ENCODE measurements around the gene ADAMTSL1. TPM values are rescaled to one million over a fixed set of nuclear protein-coding genes. Genes with fewer than 3 reads are reported as not detected.

The ADAMTSL1 gene
- total RNA-seq, 2 donors from 2014 or later: not detected

DNA sequence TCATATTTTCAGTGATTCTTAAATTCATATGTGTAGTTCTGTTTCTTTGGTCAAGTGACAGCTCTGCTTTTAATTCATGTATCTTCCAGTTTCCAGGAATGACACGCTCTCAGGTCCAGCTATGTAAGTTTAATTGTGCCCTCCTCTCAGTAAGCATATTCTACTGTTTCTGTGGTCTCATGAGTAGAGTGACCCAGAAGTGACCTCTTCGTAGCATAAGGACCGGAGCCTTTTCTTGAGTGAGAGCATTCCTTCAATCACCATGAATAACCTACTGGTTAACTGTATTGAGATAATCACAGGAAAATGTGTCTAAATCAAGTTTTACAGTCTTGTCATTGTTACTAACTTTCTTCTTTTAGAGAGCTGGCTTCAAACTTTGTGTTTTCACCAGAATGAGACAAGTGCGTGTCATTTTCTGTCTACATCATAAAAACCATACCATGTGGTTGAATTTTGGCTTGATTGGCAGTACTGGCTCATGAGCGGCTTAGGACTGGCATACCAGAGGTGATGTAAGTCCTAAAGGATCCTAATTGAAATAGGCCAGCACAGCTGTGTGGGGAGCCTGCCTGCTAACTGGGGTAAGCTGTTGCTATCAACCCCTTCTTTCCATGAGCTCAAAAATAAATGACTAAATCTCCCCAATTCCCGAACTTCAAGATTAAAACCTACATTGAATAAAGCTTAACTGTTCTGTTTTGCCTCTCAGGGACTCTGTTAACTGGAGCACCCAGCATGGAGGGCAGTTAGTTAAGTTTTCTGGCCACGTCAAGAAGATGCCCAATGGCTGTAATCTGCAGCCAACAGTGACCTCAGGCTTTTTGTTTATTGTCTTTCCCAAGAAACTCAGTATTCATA is 4.8 kb downstream of the ADAMTSL1 start:
- Mint-ChIP-seq H3K36me3 (ENCODE audit: insufficient read depth in 2 of 2) (no peaks in the 10 kb centered on the region), H3K27ac (no peak overlapping the region), H3K9me3 (no peaks in the 10 kb centered on the region), H3K27me3 (ENCODE audit: low read depth) (peaks cover 14% of the 10 kb centered on the region), H3K4me1 (ENCODE audit: low read depth) (no peaks in the 10 kb centered on the region), H3K4me3 (no peak overlapping the region)
- ATAC-seq (replicated peaks in 1 of 2) (no peak), DNase-seq (no peak)

DNA sequence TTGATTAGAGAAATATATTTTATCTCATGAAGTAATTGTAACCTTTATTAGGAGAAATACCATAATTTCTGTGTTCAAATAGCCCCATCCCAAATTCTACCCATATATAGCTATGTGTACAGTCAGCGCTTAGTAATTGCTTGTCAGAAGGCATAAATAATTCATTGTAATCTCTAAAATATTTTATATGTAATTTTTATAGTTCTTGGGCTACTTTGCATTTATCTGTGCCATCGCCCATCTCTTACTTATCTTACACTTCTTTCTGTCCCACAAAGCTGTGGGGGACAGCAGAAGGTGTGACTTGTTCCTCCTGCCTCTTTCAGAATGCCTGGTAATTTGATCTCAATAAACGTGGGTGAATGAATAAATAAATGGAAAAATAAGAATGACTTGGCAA is 5.5 kb downstream of the ADAMTSL1 start:
- ATAC-seq (replicated peaks in 1 of 2): no peak
- Mint-ChIP-seq H3K27me3 (ENCODE audit: low read depth) (peaks cover 14% of the 10 kb centered on the region), H3K36me3 (ENCODE audit: insufficient read depth in 2 of 2) (no peaks in the 10 kb centered on the region), H3K4me1 (ENCODE audit: low read depth) (no peaks in the 10 kb centered on the region), H3K4me3 (no peak overlapping the region), H3K27ac (no peak overlapping the region), H3K9me3 (no peaks in the 10 kb centered on the region)
- DNase-seq: no peak

DNA sequence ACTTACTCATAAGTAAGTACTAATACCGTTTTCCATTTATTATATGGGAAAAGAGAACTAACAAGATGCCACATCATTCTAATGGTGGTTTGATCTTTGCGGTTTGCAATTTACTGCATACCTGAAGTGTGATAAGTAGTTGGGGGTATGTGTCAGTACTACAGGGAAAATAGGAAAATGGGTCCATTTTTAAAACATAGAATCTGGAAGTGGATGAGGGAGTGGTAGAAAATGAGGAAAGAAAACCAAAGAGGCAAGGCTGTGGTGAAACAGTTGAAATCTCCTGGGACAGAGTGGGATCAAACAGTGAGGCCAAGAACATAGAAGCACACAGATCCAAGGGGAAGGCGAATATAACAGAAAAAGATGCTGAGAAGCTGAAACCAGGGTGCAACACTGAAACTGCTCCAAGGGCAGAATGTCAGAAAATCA is 6.7 kb downstream of the ADAMTSL1 start:
- H3K27me3 Mint-ChIP-seq (ENCODE audit: low read depth): peaks cover 2% of the 10 kb centered on the region
- H3K9me3 Mint-ChIP-seq: no peaks in the 10 kb centered on the region

DNA sequence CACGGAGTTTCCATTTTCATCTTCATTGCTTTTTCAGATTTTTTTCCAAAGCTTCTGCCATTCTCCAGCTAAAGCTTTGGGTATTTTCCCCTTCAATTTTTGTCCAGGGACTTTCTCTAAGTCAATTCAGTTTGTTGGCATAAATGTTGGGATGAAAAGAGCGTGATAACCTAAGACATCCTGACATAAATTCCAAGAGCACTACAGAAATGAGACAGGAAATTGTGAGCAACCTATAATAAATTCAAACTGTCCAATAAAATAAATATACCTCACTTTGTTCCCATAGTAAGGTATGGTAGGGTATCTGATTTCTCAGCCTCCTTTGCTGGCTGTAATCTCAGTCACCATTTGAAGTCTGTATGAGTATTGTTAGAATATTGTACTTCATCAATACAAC is 8.4 kb downstream of the ADAMTSL1 start:
- no peak overlapping the region for H3K4me3 Mint-ChIP-seq
- ATAC-seq (replicated peaks in 1 of 2): no peak
- no peaks in the 10 kb centered on the region for H3K27me3 Mint-ChIP-seq (ENCODE audit: low read depth)
- DNase-seq: no peak
- H3K9me3 Mint-ChIP-seq: no peaks in the 10 kb centered on the region
- no peaks in the 10 kb centered on the region for H3K36me3 Mint-ChIP-seq (ENCODE audit: insufficient read depth in 2 of 2)
- no peak overlapping the region for H3K27ac Mint-ChIP-seq
- H3K4me1 Mint-ChIP-seq (ENCODE audit: low read depth): no peaks in the 10 kb centered on the region

More for the DNA sequence above, 6.7 kb downstream of the ADAMTSL1 start:
- no peak for DNase-seq
- no peak overlapping the region for H3K4me3 Mint-ChIP-seq
- no peak overlapping the region for H3K27ac Mint-ChIP-seq
- no peaks in the 10 kb centered on the region for H3K4me1 Mint-ChIP-seq (ENCODE audit: low read depth)
- H3K36me3 Mint-ChIP-seq (ENCODE audit: insufficient read depth in 2 of 2): no peaks in the 10 kb centered on the region
- no peak for ATAC-seq (replicated peaks in 1 of 2)

DNA sequence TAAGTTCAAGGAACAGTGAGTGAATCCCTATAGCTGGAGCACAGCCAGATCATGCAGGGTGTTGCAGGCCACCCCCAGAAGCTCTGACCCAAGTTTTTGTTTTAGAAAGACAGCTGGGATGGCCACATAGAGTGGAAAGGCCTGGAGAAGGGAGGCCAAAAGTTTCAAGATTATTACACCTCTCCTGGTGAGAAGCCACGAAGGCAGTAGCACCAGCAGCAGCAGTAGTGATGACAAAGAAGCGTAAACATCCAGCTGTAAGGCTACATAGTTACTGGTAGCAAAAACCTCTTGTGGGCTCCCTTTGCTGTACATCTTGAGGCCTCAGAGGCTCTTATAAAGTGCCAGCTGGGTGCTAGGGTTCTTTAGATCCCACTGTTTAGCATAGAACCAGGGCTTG is 11.8 kb downstream of the ADAMTSL1 start:
- DNase-seq (no peak), ATAC-seq (replicated peaks in 1 of 2) (no peak)
- Mint-ChIP-seq H3K27ac (no peak overlapping the region), H3K27me3 (ENCODE audit: low read depth) (no peaks in the 10 kb centered on the region), H3K4me1 (ENCODE audit: low read depth) (no peaks in the 10 kb centered on the region), H3K36me3 (ENCODE audit: insufficient read depth in 2 of 2) (no peaks in the 10 kb centered on the region), H3K9me3 (no peaks in the 10 kb centered on the region), H3K4me3 (no peak overlapping the region)

DNA sequence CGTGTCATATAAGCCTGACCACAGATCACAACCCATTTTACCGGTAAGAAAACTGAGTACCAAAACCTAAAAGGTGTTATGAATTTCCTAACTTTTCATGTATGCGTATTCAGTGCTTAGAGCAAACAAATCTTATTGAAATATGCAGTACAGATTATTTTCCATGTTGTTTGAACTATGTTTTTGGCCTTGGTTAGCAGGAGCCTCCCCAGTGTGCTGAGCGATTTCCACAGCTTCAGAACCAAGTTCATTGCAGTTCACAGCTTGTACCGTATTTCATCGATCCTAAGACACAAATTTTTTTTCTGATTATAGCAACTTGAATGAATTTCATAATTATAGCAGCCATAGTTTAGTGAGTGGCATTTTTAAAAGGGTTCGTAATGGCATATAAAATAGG is 13.7 kb downstream of the ADAMTSL1 start:
- ATAC-seq (replicated peaks in 1 of 2) (no peak), DNase-seq (no peak)
- H3K36me3 Mint-ChIP-seq (ENCODE audit: insufficient read depth in 2 of 2): no peaks in the 10 kb centered on the region
- no peak overlapping the region for H3K27ac Mint-ChIP-seq
- no peaks in the 10 kb centered on the region for H3K4me1 Mint-ChIP-seq (ENCODE audit: low read depth)
- no peaks in the 10 kb centered on the region for H3K9me3 Mint-ChIP-seq
- H3K27me3 Mint-ChIP-seq (ENCODE audit: low read depth): no peaks in the 10 kb centered on the region
- H3K4me3 Mint-ChIP-seq: no peak overlapping the region

DNA sequence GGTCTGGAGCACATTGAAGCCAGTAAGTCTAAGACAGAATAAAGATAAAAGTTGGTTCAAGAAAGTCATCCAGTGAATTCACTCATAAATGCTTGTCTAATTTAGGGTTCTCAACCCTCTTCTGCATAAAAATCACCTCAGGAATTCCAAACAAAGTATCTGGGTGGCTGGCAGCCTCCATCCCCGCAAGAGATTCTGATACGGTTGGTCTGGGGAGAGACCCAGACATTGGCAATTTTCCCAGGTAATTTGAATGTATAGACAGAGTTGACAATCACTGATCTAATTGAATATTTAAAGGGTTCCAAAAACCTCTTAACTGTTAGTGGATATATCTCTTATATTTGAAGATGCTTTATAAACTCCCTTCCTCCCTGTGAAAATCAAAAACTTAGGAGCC is 14.9 kb downstream of the ADAMTSL1 start:
- ATAC-seq (replicated peaks in 1 of 2): no peak
- H3K4me3 Mint-ChIP-seq: no peak overlapping the region
- H3K9me3 Mint-ChIP-seq: no peaks in the 10 kb centered on the region
- DNase-seq: no peak
- H3K36me3 Mint-ChIP-seq (ENCODE audit: insufficient read depth in 2 of 2): no peaks in the 10 kb centered on the region
- no peaks in the 10 kb centered on the region for H3K27me3 Mint-ChIP-seq (ENCODE audit: low read depth)
- no peak overlapping the region for H3K27ac Mint-ChIP-seq
- H3K4me1 Mint-ChIP-seq (ENCODE audit: low read depth): no peaks in the 10 kb centered on the region

DNA sequence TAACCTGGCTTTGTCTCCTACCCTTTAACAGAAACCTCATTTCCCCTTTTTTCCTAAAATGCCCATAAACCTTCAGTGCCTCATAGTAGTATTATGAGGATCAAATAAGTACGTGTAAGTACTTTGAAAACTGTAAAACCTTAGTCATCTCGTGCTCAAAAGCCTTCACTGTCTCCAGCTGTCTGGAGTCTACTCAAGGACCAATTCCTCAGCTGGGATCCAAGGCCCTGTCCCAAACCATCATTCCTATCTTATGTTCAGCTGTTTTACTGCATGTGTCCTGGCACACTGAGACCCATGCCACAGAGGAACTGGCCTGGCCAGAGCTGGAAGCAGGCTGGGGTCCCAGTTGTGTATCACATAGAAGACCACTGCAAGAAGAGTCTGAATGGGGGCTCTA is 15.9 kb downstream of the ADAMTSL1 start:
- Mint-ChIP-seq H3K9me3 (no peaks in the 10 kb centered on the region), H3K36me3 (ENCODE audit: insufficient read depth in 2 of 2) (no peaks in the 10 kb centered on the region), H3K27me3 (ENCODE audit: low read depth) (no peaks in the 10 kb centered on the region), H3K27ac (no peak overlapping the region), H3K4me3 (no peak overlapping the region), H3K4me1 (ENCODE audit: low read depth) (no peaks in the 10 kb centered on the region)
- ATAC-seq (replicated peaks in 1 of 2): no peak
- DNase-seq: no peak

DNA sequence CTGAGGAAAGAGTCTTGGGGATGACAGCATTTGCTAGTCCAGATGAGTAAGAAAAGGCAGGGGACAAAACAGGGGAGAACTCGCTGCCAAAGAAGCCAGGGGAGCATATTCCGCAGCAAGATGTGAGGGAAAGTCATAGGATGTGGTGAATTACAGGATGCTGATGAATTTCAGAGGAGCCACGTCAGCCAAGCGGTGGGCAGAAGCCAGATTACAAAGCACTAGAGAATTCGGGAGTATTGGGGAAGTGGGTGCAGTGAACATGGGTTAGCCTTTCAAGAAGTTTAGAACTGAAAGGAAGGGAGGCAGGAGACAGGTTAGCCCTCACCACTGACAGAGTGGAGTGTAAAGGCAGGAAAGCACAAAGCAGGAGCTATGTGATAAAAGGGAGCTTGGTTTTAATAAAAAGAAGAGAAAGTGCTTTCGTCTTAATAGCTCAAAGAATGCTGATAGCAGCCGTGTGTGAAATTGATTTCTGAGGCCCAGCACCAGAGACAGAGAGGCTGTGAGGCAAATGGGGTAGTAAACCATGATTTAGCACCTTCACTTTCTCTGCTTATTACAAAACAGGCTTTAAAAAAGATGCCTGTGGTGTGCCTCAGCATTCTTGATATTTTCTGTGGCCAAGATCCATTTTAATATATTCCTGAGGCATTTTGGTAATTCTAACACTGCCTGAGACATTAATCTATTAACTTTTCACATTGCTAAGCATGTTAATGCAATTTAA is 16.9 kb downstream of the ADAMTSL1 start:
- H3K4me1 Mint-ChIP-seq (ENCODE audit: low read depth): no peaks in the 10 kb centered on the region
- H3K36me3 Mint-ChIP-seq (ENCODE audit: insufficient read depth in 2 of 2): no peaks in the 10 kb centered on the region
- DNase-seq (no peak), ATAC-seq (replicated peaks in 1 of 2) (no peak)
- H3K27me3 Mint-ChIP-seq (ENCODE audit: low read depth): no peaks in the 10 kb centered on the region
- no peak overlapping the region for H3K4me3 Mint-ChIP-seq
- H3K9me3 Mint-ChIP-seq: no peaks in the 10 kb centered on the region
- no peak overlapping the region for H3K27ac Mint-ChIP-seq

DNA sequence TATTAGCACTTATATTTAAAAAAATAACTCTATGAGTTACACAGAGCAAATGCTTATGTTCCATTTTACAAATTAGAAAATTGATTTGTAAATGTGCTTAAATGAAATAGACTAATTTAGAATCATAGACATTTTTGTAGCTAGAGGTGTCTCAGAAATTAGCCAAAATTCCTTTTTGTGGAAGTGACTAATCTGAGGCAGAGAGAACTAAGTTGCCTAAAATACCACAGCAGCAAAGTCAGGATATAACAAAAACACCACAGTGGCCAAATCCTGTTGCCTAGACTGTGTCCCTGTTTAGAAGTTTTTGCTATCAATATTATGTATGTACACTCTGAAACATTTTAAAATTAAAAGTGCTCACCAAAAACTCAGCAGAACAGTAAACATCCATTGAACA is 18.7 kb downstream of the ADAMTSL1 start:
- H3K36me3 Mint-ChIP-seq (ENCODE audit: insufficient read depth in 2 of 2): no peaks in the 10 kb centered on the region
- H3K4me1 Mint-ChIP-seq (ENCODE audit: low read depth): no peaks in the 10 kb centered on the region
- H3K27me3 Mint-ChIP-seq (ENCODE audit: low read depth): no peaks in the 10 kb centered on the region
- no peak for ATAC-seq (replicated peaks in 1 of 2)
- no peak overlapping the region for H3K4me3 Mint-ChIP-seq
- no peak overlapping the region for H3K27ac Mint-ChIP-seq
- H3K9me3 Mint-ChIP-seq: no peaks in the 10 kb centered on the region
- no peak for DNase-seq

DNA sequence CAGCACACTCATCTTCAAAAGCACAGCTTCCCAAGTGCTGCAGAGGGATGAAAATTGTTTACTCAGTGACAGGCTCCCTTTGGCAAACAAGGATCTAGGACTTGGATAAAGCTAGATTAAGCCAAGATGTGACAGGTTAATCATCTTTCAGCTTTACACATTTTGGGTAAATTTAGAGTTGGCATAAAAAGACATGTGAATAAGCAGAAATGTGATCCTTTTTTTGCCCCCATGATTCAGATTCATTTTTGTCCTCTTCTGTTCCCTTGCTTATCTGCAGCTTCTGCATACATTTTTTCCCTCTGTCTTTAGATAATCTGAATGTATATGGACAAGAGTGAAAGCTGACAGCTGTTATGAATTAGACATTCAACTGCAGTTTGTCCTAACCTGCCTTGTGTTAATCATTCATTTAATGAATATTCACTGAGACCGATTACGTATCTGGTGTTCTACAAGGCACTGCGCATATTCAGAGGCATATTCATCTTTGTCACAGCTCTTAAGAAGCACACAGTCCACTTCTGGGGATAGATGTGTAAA is 19.6 kb downstream of the ADAMTSL1 start:
- Mint-ChIP-seq H3K4me3 (no peak overlapping the region), H3K27me3 (ENCODE audit: low read depth) (no peaks in the 10 kb centered on the region), H3K36me3 (ENCODE audit: insufficient read depth in 2 of 2) (no peaks in the 10 kb centered on the region), H3K9me3 (no peaks in the 10 kb centered on the region), H3K4me1 (ENCODE audit: low read depth) (no peaks in the 10 kb centered on the region), H3K27ac (no peak overlapping the region)
- ATAC-seq (replicated peaks in 1 of 2) (no peak), DNase-seq (no peak)

DNA sequence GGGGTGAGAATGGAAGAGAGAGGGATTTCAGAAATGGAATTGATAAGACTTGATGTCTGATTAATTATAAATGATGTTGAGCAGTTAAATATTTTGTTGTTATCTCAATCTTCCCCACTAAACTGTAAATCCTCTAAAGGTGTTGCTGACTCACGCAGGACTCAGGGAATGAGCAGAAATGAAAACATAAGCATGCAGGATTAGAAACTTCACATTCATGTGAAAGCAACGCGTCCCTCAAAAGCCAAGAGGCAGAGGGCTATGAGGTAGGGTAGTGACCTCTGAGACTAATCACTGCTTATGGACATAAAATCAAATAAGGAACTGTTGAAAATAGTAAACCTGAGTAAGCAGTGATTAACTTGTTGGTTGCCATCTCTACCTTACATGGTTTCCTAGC is 21.1 kb downstream of the ADAMTSL1 start:
- Mint-ChIP-seq H3K4me1 (ENCODE audit: low read depth) (no peaks in the 10 kb centered on the region), H3K4me3 (no peak overlapping the region), H3K27ac (no peak overlapping the region), H3K9me3 (no peaks in the 10 kb centered on the region), H3K27me3 (ENCODE audit: low read depth) (no peaks in the 10 kb centered on the region), H3K36me3 (ENCODE audit: insufficient read depth in 2 of 2) (no peaks in the 10 kb centered on the region)
- no peak for ATAC-seq (replicated peaks in 1 of 2)
- DNase-seq: no peak

DNA sequence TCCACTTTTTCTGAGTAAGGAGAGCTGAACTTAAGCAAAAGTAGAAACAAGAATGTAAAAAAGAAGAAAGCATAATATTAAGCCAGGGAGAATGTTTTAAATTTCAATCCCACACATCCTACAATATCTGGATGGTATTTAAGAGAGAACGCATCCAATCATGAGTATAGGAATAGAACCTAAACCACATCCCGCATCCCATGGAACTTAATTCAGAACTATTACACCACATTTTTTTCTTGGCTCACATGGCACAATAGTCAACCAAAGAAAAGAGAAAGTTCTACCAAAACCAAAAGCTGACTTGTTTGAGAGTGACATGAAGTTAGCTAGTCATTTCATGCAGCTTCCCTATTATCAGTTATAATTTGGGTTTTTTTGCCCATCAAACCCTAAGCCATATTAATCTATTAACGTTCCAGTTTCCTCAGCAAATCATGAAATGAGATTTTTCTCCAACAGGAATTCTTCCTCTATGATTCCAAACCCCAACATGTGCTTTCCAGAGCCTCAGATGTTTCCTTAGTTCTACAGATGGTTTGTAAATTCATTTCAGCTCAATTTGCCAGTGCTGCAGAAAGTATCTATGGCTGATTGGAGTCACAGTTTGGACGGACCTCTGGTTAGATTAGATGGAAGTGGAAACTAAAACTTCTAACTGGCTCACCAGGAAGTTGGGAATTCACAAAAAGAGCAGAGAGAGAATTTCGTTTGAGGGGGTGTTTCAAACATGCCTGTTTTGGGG is 22.5 kb downstream of the ADAMTSL1 start:
- DNase-seq (no peak), ATAC-seq (replicated peaks in 1 of 2) (no peak)
- no peaks in the 10 kb centered on the region for H3K4me1 Mint-ChIP-seq (ENCODE audit: low read depth)
- H3K36me3 Mint-ChIP-seq (ENCODE audit: insufficient read depth in 2 of 2): no peaks in the 10 kb centered on the region
- no peak overlapping the region for H3K4me3 Mint-ChIP-seq
- no peaks in the 10 kb centered on the region for H3K27me3 Mint-ChIP-seq (ENCODE audit: low read depth)
- H3K27ac Mint-ChIP-seq: no peak overlapping the region
- H3K9me3 Mint-ChIP-seq: no peaks in the 10 kb centered on the region
